Measurements from ENCODE around the gene SOSTDC1. TPM values are rescaled to one million over a fixed set of nuclear protein-coding genes. Genes with fewer than 3 reads are reported as not detected.
A peak's percentile ranks its signal among the peaks of the same experiment; 100 is the strongest.
"Not testable (repeated sequence)": the region's sequence is repeated elsewhere in the genome, so short reads cannot be mapped to it uniquely, and the experiment has no call there.

The SOSTDC1 gene
- total RNA-seq, 1 donor from 2014 or later, result 30.2 TPM

DNA sequence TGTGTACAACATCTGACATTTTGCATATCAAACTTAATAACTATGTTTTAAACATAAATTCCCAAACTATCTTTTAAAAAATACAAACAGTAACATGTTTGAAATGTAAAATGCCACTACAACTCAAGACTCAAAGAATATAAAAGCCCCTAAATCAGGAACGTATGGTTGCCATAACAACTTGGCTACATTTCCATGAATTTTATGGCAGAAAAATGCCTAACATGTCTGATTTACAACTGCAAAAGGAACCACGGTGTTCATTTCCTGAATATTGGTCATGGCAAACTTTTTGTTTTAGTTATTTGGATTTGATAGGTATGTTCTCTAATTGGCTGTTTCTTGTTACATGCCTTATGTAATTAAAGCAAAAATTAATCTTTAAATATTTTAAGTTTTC lies 2.0 kb downstream of the SOSTDC1 start:
- FAIRE-seq, result no peak
- no peak for DNase-seq (ENCODE audit: low spot score in 2 of 2)

DNA sequence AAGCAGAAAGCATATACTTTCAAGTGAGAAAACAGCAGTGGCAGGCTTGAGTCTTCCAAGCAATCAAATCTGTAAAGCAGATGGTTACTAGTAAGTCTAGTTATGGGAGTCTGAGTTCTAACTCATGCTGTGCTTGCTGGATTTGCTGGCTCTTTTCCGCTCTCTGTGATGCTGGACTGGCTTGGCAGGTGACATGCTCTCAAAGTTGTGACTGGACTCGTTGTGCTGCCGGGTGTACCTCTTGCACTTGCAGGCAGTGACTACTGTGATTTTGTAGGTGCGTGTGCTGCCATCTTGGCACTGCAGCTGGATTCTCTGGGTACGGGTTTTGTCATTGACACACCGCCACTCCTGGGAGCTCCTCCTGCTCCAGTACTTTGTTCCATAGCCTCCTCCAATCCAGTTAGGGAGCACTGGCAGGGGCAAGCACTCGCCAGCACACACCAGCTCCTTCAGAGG lies 3.1 kb downstream of the SOSTDC1 start:
- FAIRE-seq (no peak), DNase-seq (ENCODE audit: low spot score in 2 of 2) (no peak)

DNA sequence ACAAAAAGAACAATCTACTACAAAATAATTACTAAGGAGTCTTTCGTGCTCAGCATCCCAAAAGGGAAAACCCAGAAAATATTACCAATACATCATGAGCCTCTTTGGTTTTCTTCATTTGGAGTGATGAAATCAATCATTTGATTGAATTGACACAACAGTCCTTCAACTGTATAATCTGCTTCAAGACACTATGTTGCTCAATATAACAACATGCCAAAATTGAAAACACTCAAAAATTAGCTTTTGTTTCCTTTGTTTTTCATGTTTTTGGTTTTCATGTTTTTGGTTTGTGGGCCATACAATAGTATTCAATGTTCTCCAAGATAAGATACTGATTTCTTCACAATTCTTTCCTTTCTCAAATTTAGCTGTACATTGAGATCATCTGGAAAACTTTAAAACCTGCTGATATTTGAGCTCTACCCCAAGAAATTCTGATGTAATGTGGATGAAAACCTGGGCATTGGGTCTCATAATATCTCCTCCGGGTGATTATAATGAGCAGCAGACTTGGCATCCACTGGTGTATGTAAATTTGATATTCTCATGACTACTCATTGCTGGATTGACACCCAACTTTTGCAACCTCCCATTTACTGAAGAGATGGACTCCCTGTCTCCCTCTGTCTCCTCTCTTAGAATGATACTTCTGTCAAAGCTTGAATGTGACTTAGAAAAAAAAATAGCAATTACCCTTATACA lies 4.6 kb downstream of the SOSTDC1 start:
- FAIRE-seq (no peak), DNase-seq (ENCODE audit: low spot score in 2 of 2) (no peak)

DNA sequence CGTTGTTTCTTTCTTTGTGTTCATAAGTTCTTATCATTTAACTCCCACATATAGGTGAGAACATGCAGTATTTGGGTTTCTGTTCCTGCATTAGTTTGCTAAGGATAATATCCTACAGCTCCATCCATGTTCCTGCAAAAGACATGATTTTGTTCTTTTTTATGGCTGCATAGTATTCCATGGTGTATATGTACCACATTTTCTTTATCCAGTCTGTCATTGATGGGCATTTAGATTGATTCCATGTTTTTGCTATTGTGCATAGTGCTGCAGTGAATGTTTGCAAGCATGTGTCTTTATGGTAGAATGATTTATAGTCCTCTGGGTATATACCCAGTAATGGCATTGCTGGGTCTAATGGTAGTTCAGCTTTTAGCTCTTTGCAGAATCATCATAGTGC lies 9.2 kb downstream of the SOSTDC1 start:
- not testable (repeated sequence) for DNase-seq (ENCODE audit: low spot score in 2 of 2); FAIRE-seq

DNA sequence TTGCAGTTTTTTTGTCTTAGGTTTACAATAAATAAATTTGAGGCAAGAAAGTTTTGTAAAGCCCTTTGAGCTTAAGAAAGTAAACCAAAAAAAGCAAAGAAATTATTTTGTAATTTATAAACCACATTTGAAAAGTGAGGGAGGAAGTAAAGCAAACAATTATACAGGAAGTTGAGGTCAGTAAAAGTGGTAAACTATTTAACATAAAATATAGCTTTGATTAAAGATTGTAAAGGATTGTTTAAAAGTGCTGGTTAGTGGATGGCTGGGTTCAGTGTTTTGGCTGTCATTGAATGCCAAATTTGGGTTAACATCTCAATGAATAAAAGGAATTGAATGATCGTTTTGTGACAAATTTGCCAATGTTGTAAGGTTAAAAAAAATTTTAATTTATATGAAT lies 9.9 kb downstream of the SOSTDC1 start:
- FAIRE-seq, result no peak

DNA sequence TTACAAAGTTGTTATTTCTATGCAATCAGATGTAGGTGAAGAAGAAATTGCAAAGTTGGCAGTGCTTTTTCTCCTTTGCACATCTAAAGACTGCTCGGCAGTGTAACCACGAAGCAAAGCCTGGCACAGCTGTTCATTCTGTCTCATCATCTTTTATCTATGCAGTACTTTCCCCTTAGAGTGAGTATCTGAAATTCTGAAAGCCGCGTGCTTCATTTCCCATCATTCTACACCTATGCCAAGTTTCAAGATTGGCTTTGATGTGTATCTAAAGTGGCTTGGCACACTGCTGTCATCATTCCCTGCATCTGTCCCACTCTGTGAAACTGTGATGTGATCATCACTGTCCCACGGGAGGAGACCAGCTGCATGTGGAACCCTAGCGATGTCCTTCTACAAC lies 15.2 kb downstream of the SOSTDC1 start:
- no peak for DNase-seq (ENCODE audit: low spot score in 2 of 2)

More for the DNA sequence above, 9.9 kb downstream of the SOSTDC1 start:
- no peak for DNase-seq (ENCODE audit: low spot score in 2 of 2)

DNA sequence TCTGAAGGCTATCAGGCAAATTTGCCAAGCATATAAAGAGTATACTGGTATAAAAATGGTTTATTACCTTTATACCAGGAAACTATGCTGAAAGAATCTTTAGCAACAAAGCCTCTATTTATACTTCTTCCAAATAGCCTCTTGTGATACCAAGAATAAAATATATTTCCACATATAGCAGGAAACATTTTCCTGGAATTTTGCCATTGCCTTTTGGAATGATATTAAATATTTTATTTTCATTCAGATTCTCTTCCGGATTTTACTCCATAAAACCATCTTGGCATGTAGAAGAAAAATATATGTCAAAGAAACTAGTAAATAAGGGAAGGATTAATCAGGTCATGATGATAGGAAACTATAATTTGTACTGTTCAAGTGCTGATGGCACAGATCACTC lies 17.7 kb downstream of the SOSTDC1 start:
- FAIRE-seq (no peak), DNase-seq (ENCODE audit: low spot score in 2 of 2) (no peak)

More for the DNA sequence above, 15.2 kb downstream of the SOSTDC1 start:
- FAIRE-seq, result no peak

DNA sequence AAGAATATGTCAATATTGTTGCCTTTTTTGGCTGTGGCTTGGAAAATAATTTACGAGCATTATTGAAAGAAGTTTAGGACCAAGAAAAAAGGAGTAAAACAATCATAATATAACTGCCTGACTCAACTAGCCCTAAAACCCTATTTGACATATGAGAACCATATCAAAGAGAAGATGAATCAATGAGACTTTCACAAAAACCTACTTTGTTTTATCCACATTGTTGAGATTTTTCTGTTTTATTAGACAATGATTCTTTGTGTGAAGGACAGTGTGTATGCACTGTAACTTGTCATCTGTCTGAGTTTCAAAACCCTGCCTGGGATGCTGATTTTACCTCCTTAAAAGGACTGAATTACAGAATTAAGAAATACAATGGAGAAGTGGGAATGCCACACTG lies 19.0 kb downstream of the SOSTDC1 start:
- FAIRE-seq (no peak), DNase-seq (ENCODE audit: low spot score in 2 of 2) (no peak)

DNA sequence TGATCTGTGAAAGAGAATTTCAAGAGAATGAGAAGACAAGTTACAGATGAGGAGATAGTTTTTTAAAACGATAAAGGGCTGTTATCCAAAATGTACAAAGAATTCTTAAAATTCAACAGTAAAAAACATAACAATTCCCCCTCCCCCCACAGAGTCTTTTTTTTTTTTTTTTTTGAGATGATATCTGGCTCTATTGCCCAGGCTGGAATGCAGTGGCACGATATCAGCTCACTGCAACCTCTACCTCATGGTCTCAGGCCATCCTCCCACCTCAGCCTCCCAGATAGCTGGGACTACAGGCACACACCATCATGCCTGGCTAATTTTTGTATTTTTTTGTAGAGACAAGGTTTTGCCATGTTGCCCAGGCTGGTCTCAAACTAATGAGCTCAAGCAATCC lies 21.7 kb downstream of the SOSTDC1 start:
- not testable (repeated sequence) for FAIRE-seq; DNase-seq (ENCODE audit: low spot score in 2 of 2)

DNA sequence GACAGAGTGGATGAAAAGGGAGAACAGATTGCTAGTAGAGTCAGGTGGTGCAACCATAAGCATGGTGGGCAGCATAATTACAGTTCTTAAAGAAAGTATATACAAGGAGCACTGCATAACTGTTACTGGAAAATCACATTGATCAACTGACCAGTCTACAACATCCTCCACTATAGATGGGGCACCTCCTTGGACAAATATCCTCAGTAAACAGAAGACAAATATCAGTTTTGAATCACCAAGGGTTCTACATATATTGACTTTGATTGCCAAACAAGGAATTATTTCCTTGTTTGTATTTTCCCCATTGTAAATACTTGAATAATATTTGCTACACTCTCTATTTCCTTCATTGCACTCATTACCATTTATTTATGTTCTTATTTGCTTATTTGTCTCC lies 26.6 kb downstream of the SOSTDC1 start:
- FAIRE-seq, result no peak
- no peak for DNase-seq (ENCODE audit: low spot score in 2 of 2)

DNA sequence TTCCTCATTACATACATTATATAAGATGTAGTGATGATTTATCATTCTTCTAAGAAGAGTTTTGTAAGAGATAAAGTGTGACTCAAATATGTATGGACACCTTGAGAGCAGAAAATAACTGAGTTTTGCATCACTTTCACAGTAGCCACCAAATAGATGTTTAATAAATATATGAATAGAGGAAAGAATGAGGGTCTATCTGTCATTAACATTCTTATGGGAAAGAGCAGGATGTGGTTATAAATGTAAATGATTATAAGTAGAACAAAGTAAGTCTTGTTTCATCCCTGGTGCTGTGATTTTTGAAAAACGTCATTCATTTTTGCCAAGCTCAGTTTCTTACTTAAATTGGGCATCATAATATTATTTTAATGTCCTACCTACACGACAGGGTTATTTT lies 29.2 kb downstream of the SOSTDC1 start:
- DNase-seq (ENCODE audit: low spot score in 2 of 2) (no peak), FAIRE-seq (no peak)

DNA sequence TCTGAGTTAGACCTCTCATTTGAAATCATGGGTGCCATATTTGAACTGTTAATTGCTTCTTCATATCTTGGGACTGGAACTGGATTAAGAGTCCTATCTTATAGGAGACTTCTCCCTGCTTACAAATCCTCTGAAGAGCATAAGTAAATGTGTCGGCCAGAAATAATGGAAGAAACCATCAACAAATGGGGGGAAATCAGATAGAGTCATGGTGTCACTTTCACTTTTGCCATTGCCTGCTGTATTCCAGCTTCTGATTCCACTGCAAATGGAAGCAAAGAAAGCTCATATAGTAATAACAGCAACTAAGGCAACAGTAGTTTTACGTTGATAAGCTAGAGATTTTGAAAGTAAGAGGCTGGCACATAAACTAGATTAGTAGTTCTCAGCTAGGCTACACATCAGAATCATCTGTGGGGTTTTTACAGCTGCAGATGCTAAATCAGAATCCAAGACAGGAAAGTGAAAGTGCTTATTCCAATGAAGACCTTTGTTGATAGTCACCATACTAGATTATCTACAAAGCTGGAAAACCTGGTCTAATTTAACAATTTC lies 31.9 kb downstream of the SOSTDC1 start:
- FAIRE-seq (no peak), DNase-seq (ENCODE audit: low spot score in 2 of 2) (no peak)

DNA sequence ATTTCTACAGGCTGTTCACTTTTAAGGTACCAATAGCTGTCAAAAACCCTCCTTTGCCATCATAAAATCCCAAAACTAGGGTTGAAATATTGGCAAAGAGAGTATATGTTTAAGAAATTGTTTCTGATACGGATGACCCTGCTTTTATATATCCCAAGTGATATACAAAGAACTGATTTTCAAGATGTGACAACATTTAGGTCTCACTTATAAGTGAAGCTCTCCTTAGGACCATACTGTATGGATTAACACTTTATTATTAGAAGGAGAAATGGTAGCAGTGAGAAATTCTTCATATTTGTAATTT lies 33.2 kb downstream of the SOSTDC1 start:
- no peak for FAIRE-seq
- no peak for DNase-seq (ENCODE audit: low spot score in 2 of 2)

DNA sequence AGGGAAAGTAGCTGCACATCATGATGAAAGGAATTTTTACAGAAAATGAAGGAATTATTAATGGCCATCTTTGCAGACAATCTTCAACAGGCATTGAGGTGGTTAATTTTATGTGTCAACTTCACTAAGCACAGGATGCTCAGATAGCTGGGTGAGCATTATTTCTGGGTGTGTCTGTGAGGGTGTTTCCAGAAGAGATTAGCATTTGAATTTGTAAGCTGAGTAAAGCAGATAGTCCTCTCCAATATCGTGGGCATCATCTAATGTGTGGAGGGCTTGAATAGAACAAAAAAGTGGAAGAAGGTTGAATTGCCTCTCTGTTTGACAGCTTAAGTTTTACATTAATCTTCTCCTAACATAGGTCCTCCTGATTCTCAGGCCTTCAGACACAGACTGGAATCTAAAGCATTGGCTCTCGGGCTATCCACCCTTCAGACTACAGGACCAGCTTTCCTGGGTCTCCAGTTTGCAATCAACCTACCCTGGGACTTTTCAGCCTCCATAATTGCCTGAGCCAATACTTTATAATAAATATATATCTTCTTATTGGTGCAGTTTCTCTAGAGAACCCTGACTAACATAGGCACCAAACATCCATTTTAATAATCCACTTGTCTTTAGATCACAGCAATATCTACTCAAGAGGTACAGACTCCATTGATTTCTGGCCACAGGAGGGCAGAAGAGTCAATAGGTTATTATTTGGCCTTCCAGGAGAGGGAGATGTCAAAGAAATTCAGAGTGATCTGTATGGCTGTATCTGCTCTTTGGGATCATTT lies 33.7 kb downstream of the SOSTDC1 start:
- DNase-seq (ENCODE audit: low spot score in 2 of 2) (no peak), FAIRE-seq (peak; percentile 45)

DNA sequence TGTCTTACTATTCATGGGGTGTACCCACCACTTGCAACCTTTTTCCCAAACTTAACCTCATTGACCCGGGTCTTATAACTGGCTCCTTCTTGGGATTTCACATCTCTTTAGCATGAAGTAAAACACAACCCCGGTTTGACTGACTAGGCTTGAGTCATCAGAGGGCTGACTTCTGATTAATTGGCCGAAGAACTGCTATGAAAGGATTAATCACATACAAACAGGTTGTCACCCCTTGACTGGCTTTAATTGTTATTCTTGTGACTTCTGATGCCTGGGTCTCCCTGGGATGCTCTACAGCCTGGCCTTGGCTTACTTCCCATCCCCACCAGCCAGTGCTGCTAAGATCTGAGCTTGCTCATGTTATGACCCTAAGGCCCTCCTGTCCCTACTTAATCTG lies 35.4 kb downstream of the SOSTDC1 start:
- FAIRE-seq (no peak), DNase-seq (ENCODE audit: low spot score in 2 of 2) (no peak)

DNA sequence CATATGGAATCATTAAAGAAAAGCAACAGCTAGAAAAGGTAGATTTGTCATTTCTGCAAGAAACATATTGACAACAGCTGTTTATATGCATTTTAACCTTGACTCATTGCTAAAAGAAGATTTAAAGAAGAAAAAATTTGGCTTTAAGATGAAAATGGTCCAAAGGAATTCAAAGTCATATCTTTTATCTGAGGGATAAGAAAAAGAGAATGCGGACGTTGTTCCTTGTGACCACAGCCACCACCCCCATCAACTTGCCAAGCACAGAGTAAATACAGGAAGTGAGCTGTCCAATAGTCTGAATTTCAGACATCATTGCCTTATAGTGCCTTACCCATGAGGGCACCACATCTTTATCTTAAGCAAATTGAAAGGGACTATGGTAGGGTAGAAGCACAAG lies 36.9 kb downstream of the SOSTDC1 start:
- no peak for DNase-seq (ENCODE audit: low spot score in 2 of 2)
- no peak for FAIRE-seq

DNA sequence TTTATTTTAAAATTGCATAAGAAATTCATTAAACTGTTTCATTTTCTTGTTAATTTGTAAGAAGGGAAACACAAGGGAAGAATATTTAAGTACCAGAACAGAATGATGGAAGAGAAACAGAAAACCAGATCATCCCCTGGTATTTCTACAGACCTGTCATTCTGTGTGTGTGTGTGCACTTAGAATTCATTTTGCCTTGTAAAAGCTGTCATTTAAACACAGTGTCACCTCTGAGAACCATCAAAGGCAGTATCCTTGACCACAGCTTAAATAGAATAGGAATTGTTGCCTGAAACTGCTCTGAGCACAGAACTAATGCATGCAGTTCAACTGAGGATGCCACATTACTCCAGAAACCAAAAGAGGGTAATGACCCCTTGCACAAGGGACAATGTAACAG lies 37.4 kb downstream of the SOSTDC1 start:
- DNase-seq (ENCODE audit: low spot score in 2 of 2), result no peak
- no peak for FAIRE-seq

DNA sequence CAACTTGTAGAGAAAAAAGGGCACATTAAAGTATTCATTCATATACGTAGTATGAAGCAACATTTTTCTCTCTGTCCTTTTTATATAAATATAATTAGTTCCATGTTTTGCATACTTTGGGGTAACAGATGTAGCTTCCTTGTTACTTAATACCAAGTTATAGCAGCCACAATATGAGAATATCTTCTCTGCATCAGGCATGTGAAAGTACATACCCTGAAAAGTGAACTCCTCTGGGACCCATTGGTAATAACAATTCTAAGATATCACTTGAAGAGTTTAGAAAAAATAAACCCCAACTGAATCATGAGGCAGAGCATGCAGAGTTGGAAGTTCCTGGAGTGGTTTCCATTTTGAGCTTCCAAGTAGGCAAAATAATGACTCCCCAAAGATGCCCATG lies 41.8 kb downstream of the SOSTDC1 start:
- FAIRE-seq, result no peak
- DNase-seq (ENCODE audit: low spot score in 2 of 2), result no peak

DNA sequence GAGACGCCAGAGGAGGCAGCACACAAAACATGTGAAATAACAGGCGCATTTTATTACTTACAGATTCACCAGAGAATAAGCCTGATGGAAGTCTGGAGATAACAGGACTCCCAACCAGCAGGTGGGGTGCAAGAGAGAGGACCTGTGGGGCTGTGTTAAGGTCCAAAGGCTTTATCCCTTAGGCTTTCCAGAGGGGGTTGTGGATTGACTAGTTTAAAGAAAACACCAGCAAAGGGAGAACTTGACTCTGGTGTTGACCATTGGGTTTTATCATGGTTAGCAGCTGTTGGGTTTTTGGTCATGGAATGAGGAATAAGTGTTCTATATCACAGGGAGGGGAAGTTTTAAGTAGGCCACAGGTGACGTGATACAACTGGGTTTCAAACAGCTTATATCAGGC lies 42.6 kb downstream of the SOSTDC1 start:
- DNase-seq (ENCODE audit: low spot score in 2 of 2), result no peak
- no peak for FAIRE-seq

DNA sequence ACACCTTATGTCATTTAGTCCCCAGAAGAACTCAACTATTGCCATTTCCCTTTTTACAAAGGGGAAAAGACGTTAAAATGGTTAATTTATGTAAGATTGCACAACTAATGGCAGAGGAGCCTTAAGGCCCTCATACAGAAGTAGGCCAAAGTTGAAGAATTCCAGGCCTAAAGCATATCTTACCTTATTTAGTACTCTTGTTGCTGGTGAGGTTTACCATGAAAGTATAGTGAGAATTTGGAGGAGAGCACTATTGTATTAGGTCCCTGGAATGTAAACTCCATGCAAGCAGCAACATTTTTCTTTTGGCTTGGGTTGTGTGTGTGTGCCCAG lies 43.5 kb downstream of the SOSTDC1 start:
- DNase-seq (ENCODE audit: low spot score in 2 of 2) (no peak), FAIRE-seq (no peak)

DNA sequence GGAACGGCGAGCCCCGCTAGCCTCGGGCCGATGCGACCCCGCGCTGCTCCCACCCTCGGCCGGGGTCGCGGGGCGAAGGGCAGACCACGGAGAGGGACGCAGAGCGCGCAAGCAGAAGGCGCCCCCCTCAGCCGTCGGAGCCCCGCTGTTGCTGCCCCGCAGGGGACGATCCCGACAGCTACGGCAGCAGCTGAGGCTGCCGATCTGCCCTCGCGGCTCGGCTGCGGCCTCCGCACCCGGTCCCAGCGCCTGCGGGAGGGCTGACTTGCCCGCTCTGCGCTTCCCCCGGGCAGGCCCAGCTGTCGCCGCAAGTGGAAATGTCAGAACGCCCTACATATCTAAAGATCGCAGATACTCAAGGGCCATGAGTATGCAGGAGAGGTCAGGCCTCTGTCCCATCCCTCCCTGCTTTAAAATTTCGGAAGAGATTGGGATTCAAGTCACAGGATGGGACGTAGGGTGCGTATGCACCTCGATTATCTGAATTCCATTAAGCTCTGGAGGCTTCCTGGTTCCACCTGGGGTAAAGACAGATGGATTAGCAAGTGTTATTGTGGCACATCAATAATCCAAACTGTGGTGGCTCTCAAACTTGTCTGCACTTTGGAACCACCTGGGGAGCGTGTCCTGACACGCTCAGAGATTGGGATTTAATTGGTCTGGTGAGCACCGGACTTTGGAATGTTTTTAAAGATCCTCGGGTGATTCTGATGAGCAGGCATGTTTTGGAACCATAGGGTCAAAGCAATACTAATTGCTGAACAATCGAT lies 44.0 kb downstream of the SOSTDC1 start, which contains the start of gene CRPPA:
Gene CRPPA, minus strand, starts transcription at position 206 of the 770 bp plus-strand sequence. CDS start 216 bp downstream, outside the sequence.
- no peak for FAIRE-seq
- DNase-seq (ENCODE audit: low spot score in 2 of 2), result peak in 1 of 2 donors; percentile 32
